Measurements from ENCODE around the gene CDK5RAP1. TPM values are rescaled to one million over a fixed set of nuclear protein-coding genes. Genes with fewer than 3 reads are reported as not detected.

The CDK5RAP1 gene
- total and polyA plus RNA-seq, 2 of the 8 experiments (the other 6 are each of a cell fraction or from before 2014, with no cell fraction given): 37.8 to 46.6 TPM

DNA sequence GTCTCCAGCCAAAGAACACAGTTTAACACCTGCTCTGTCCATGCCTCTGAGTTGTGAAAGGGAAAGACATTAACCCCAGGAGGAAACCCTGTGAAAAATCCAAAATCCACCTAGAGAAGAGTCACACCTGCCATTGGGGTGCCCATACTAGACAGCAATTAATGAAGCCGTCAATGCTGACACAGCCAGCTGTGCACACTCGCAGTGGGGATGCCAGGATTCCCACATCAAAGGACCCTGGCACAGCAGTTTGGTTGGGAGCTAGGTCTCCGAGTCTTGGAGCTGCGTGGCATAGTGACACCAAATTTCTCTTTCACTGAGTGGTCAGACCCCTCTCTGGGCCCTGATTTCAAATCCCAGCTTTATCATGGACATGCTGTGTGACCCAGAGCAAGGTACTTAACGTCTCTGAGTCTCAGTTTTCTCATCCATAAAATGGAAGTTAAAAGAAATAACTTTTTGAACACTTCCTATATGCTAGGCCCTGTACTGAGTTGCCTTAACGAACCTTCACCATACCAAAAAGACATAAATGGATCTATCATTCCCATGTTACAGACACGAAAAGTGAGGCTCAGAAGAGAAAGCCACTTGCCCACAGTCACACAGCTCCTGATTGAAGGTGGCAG, 87.5 kb downstream of the CDK5RAP1 start:
- no peak for DNase-seq (ENCODE audit: low read depth in 1 of 2, low spot score in 2 of 2)
- CTCF ChIA-PET (ENCODE audit: partially characterized antibody): interaction anchor here (0.8 to 4.3 kb wide), 4 partner anchors 10 to 51 kb away, joined by 3 to 21 read pairs (median 4); no protein-coding TSS in a partner anchor
- H2BK120ac ChIP-seq (replicated peaks; ENCODE audit: low read depth, low read length): no peak overlapping the region
- no peak overlapping the region for H3K4me3 ChIP-seq (ENCODE audit: extremely low read depth in 1 of 4, insufficient read depth in 2 of 4, low read depth in 3 of 4, low read length in 4 of 4)
- H2BK12ac ChIP-seq (ENCODE audit: low read depth, low read length): no peak overlapping the region
- TF ChIP-seq YY1 (IDR thresholded peaks at IDR 0.05; ENCODE audit: low read depth, low read length) (no peak), SP1 (IDR thresholded peaks at IDR 0.05; ENCODE audit: low read depth, low read length) (no peak), KDM1A (IDR thresholded peaks at IDR 0.05; ENCODE audit: borderline replicate concordance, low read length) (peak; percentile 32; the same call in 1 of the 2 replicates), POU5F1 (IDR thresholded peaks at IDR 0.05; ENCODE audit: low read depth, low read length) (no peak), SIRT6 (IDR thresholded peaks at IDR 0.05; ENCODE audit: low read length) (no peak)
- H4K20me1 ChIP-seq (replicated peaks in 1 of 2; ENCODE audit: control insufficient read depth in 1 of 2, insufficient read depth in 2 of 2, low read length in 2 of 2): peaks cover 0 to under 1% of the 10 kb centered on the region in 2 experiments
- no peaks in the 10 kb centered on the region for H3K23me2 ChIP-seq (ENCODE audit: low read depth, low read length)
- no peak overlapping the region for H3K4me2 ChIP-seq (ENCODE audit: insufficient read depth in 1 of 2, low read depth in 2 of 2, low read length in 2 of 2)
- H3K56ac ChIP-seq (replicated peaks; ENCODE audit: insufficient read length, low read depth, low read length): no peak overlapping the region
- WGBS, 2 experiments (ENCODE audit: extremely low coverage in 1 of 2, insufficient coverage in 1 of 2, insufficient read length in 1 of 2, insufficient replicate concordance in 2 of 2, low coverage in 1 of 2, low lambda C conversion rate in 2 of 2, missing lambda C conversion rate in 1 of 2): 94% methylated on average over 7 of the region's 7 CpGs; no CpG with 5 or more reads in 1 of the 2 experiments
- no peaks in the 10 kb centered on the region for H3K36me3 ChIP-seq (ENCODE audit: control insufficient read depth in 2 of 4, insufficient read depth in 4 of 4, low read length in 3 of 4)
- H3K18ac ChIP-seq (ENCODE audit: extremely low read depth, low read length): no peak overlapping the region
- H3K79me1 ChIP-seq (ENCODE audit: low read depth, low read length): no peaks in the 10 kb centered on the region
- no peaks in the 10 kb centered on the region; a peak in 2 of 7 replicates for H3K27me3 ChIP-seq (replicated peaks in 1 of 4; ENCODE audit: control insufficient read depth in 3 of 4, extremely low read depth in 1 of 4, insufficient read depth in 3 of 4, low read length in 3 of 4)
- H3K4ac ChIP-seq (replicated peaks; ENCODE audit: insufficient read length, low read depth, low read length): no peak overlapping the region
- no peak overlapping the region for H4K5ac ChIP-seq (ENCODE audit: insufficient read length, low read depth, low read length)
- no peak overlapping the region for H2BK5ac ChIP-seq (ENCODE audit: low read depth, low read length)
- no peak overlapping the region for H3K27ac ChIP-seq (ENCODE audit: low read depth, low read length)
- H2BK20ac ChIP-seq (ENCODE audit: low read length): no peak overlapping the region
- H4K8ac ChIP-seq (ENCODE audit: extremely low read depth, insufficient read depth, low read length): no peak overlapping the region
- H3K14ac ChIP-seq (ENCODE audit: insufficient read length): no peak overlapping the region
- no peak overlapping the region for H2BK15ac ChIP-seq (ENCODE audit: low read length)
- H3K79me2 ChIP-seq (ENCODE audit: control insufficient read depth in 1 of 2, insufficient read depth in 2 of 2, low read length in 2 of 2): no peaks in the 10 kb centered on the region
- H2AK5ac ChIP-seq (ENCODE audit: low read depth, low read length): no peak overlapping the region
- POLR2A ChIA-PET (ENCODE audit: partially characterized antibody): interaction anchor here (1.5 kb wide), 1 partner anchor 15 kb away, joined by 4 read pairs; no protein-coding TSS in a partner anchor
- no peaks in the 10 kb centered on the region for H3K4me1 ChIP-seq (replicated peaks in 1 of 4; ENCODE audit: control insufficient read depth in 3 of 4, insufficient read depth in 4 of 4, low read length in 3 of 4)
- H3K23ac ChIP-seq (ENCODE audit: insufficient read length): no peak overlapping the region
- H3K9me3 ChIP-seq (ENCODE audit: insufficient read depth in 2 of 2, low read depth in 1 of 2, low read length in 1 of 2): no peaks in the 10 kb centered on the region
- H4K91ac ChIP-seq (replicated peaks; ENCODE audit: insufficient read length, low read length): no peak overlapping the region
- no peak overlapping the region for H3K9ac ChIP-seq (replicated peaks in 1 of 4; ENCODE audit: extremely low read depth in 1 of 4, low read depth in 3 of 4, low read length in 3 of 4)
- no peak for FAIRE-seq
- no peak overlapping the region for H2AFZ ChIP-seq (ENCODE audit: low read length)

Data from H1 (cell line).